Upper lobe of left lung (tissue), 6 donors: Measurements from ENCODE around the gene ZNF70. TPM values are rescaled to one million over a fixed set of nuclear protein-coding genes. Genes with fewer than 3 reads are reported as not detected.

Experiments used
- ATAC-seq, 2 donors: fragments of 200-7000 bp; cut with Tn5 transposase; one replicate each; pipeline ENCODE4 v1.9.1; 2022; ENCODE audit warnings: mild to moderate bottlenecking in 2 of 2, moderate library complexity in 2 of 2; ENCODE audit not compliant: low FRiP score in 2 of 2
- DNase-seq, 2 donors: peaks; one replicate each; pipeline ENCODE4 v3.0.0-alpha.2; 2019 to 2020
- H3K27ac ChIP-seq, 4 donors: fragments of 200-600 bp; sonication (generic); one replicate each; pipeline ENCODE4 v1.5.1; 2016 to 2019
- H3K27me3 ChIP-seq, 4 donors: fragments of 200-600 bp; sonication (generic); one replicate each; pipeline ENCODE4 v1.5.1; 2017 to 2019
- H3K36me3 ChIP-seq, 4 donors: fragments of 200-600 bp; sonication (generic); one replicate each; pipeline ENCODE4 v1.5.1; 2016 to 2019
- H3K4me1 ChIP-seq, 4 donors: fragments of 200-600 bp; sonication (generic); one replicate each; pipeline ENCODE4 v1.5.1; 2018 to 2019
- H3K4me3 ChIP-seq, 4 donors: fragments of 200-600 bp; sonication (generic); one replicate each; pipeline ENCODE4 v1.5.1; 2017 to 2019; ENCODE audit warnings: mild to moderate bottlenecking in 2 of 4, moderate library complexity in 1 of 4
- H3K9me3 ChIP-seq, 4 donors: fragments of 200-600 bp; sonication (generic); one replicate each; pipeline ENCODE4 v1.5.1; 2018 to 2019
- CTCF ChIP-seq, 6 experiments: fragments of 450-650 bp in 4 of 6; fragments of 200-600 bp in 2 of 6; sonication (generic) in 2 of 6; IDR thresholded peaks; one replicate each; pipeline ENCODE4 v1.5.1; 2016 to 2019; ENCODE audit warnings: antibody characterized with exemption in 6 of 6
- EP300 ChIP-seq, 4 donors: sonication (generic); formaldehyde crosslinking; IDR thresholded peaks; one replicate each; pipeline ENCODE4 v1.5.1; 2017; ENCODE audit warnings: antibody characterized with exemption in 4 of 4, control low read depth in 2 of 4
- POLR2A ChIP-seq, 4 donors: fragments of 450-650 bp; IDR thresholded peaks; one replicate each; pipeline ENCODE4 v1.5.1; 2016 to 2017; ENCODE audit warnings: antibody characterized with exemption in 4 of 4, mild to moderate bottlenecking in 2 of 4
- POLR2AphosphoS5 ChIP-seq, 2 donors: sonication (generic); formaldehyde crosslinking; IDR thresholded peaks; one replicate each; pipeline ENCODE4 v1.5.1; 2017; ENCODE audit warnings: antibody characterized with exemption in 2 of 2
- WGBS, 2 donors: methylation state at CpG; one replicate each; pipeline ENCODE4 v1.1.5; 2017 to 2018; 5-methylcytosine and 5-hydroxymethylcytosine counted together
- total RNA-seq, 6 donors: library from RNA; depleted of rRNA in 4 of 6; stranded (reverse); fragments of >200 nt in 4 of 6; gene quantifications; one replicate each; pipeline versions ENCODE4 v1.1.0 to v1.2.1, GENCODE V29; 2016 to 2021
- donor health status: DM: no; HTN: no; CAD: no; lungs with moderate emphysema.
- donor health status: DM: no; HTN: yes; CAD: no; lungs with severe emphysema.

The ZNF70 gene
- total RNA-seq, 6 donors from 2014 or later: 3.0 to 9.4 (median 5.4) TPM

DNA sequence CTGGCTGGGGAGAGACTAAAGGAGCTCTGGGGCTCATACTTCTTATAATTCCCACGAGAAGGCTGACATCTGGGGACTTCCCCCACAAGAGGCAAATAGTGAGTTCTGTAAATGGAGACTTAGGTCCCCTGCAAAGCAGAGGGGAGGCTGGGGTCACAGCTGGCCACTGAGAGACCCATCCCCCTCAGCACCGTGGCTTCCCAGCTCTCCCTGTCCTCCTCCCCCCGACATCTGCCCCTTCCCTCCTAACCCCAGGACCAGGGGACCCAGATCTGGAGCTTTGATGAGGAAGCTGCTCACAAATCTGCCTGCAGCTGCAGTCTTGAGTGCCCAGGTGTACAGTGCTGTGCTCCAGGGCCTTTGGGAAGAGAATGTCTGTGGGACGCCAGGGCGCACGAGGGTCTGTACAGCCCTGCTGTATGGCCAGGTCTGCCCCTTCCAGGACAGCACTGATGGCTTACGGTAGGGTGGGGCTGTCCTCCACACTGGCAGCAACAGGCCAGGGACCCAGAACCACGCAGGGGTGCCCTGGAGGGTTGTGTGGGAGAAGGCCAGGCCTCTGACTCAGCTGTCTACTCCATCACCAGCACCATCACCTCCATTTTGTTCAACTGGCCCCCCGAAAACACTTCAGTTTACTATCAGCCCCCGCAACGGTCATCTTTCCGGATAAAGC is 59.0 kb downstream of the ZNF70 start:
- no peak overlapping the region for H3K27ac ChIP-seq
- H3K36me3 ChIP-seq: peaks cover 7 to 44% (median 29%) of the 10 kb centered on the region in 4 donors
- 88 to 90% methylated on average over 11 to 12 of the region's 12 CpGs for WGBS, 2 donors
- H3K4me3 ChIP-seq: no peak overlapping the region
- DNase-seq (no peak), ATAC-seq (no peak)
- peaks cover 0 to 13% (median 0%) of the 10 kb centered on the region in 4 donors for H3K4me1 ChIP-seq
- H3K27me3 ChIP-seq: no peaks in the 10 kb centered on the region
- TF ChIP-seq POLR2A (IDR thresholded peaks at IDR 0.05): no peak
- no peak for TF ChIP-seq CTCF (IDR thresholded peaks at IDR 0.05)
- no peak for TF ChIP-seq POLR2AphosphoS5 (IDR thresholded peaks at IDR 0.05)
- no peak for TF ChIP-seq EP300 (IDR thresholded peaks at IDR 0.05)
- no peaks in the 10 kb centered on the region for H3K9me3 ChIP-seq

DNA sequence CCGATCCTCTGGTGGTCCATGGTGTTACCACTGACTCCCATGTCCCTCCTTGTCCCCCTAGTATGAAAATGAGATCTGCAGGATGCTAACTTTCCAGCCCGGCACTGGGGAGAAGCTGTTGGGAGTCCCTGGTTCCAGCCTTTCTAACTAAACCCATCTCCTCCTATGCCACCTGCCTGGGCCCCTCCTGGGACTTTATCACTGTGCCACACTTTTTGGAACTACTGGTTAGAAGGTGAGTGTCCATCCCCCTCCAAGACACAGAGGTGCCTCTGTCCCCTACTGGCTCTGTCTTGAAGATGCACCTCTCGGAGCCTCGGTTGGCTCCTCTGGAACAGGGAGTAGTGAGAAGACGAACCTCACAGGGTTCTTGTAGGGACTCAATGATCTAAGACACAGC is 60.2 kb downstream of the ZNF70 start, which contains the start of gene RGL4:
Gene RGL4, plus strand, starts transcription at position 301 of the 400 bp plus-strand sequence. CDS start 1,018 bp downstream, outside the sequence.
- H3K36me3 ChIP-seq: peaks cover 7 to 38% (median 29%) of the 10 kb centered on the region in 4 donors
- no peak within 1 kb of the TSS for H3K4me3 ChIP-seq
- no peaks in the 10 kb centered on the region for H3K9me3 ChIP-seq
- DNase-seq (no peak), ATAC-seq (no peak)
- 95 to 97% methylated on average over 5 of the region's 5 CpGs for WGBS, 2 donors
- TF ChIP-seq EP300 (IDR thresholded peaks at IDR 0.05) (no peak), POLR2A (IDR thresholded peaks at IDR 0.05) (no peak), POLR2AphosphoS5 (IDR thresholded peaks at IDR 0.05) (no peak), CTCF (IDR thresholded peaks at IDR 0.05) (no peak)
- H3K27me3 ChIP-seq: no peaks in the 10 kb centered on the region
- no peak within 1 kb of the TSS for H3K27ac ChIP-seq
- peaks cover 0 to 6% (median 0%) of the 10 kb centered on the region in 4 donors for H3K4me1 ChIP-seq

GRCh38 chr22:23689414-23689813 is 61.5 kb downstream of the ZNF70 start:
- H3K27me3 ChIP-seq: no peaks in the 10 kb centered on the region
- no peak for ATAC-seq
- H3K4me1 ChIP-seq: no peaks in the 10 kb centered on the region
- no peaks in the 10 kb centered on the region for H3K9me3 ChIP-seq
- no peak overlapping the region for H3K27ac ChIP-seq
- DNase-seq: no peak
- no peak overlapping the region for H3K4me3 ChIP-seq
- 89 to 97% methylated on average over 4 to 7 of the region's 7 CpGs for WGBS, 2 donors
- peaks cover 7 to 26% (median 18%) of the 10 kb centered on the region in 4 donors for H3K36me3 ChIP-seq
- TF ChIP-seq EP300 (IDR thresholded peaks at IDR 0.05) (no peak), POLR2AphosphoS5 (IDR thresholded peaks at IDR 0.05) (no peak), CTCF (IDR thresholded peaks at IDR 0.05) (no peak), POLR2A (IDR thresholded peaks at IDR 0.05) (no peak)

Other genes with a start within 250 kb of the ZNF70 start
- gene IGLL1, start 170.8 kb downstream of the ZNF70 start, total RNA-seq: not detected
- 1 to 10 TPM in 1 of 6 donors, under 1 TPM in 4, not detected in 1; 0.30 to 5.8 (median 0.81) TPM for gene DRICH1, start 118.8 kb downstream of the ZNF70 start, total RNA-seq
- gene RGL4, start 60.1 kb downstream of the ZNF70 start, total RNA-seq: 1 to 10 TPM in 4 of 6 donors, under 1 TPM in 1, not detected in 1; 0.67 to 4.0 (median 2.6) TPM
- gene VPREB3, start 3.3 kb upstream of the ZNF70 start, total RNA-seq: under 1 TPM in 2 of 6 donors, not detected in 4; 0.74 to 0.80 TPM
- gene C22orf15, start 11.9 kb upstream of the ZNF70 start, total RNA-seq: 1 to 10 TPM in 5 of 6 donors, under 1 TPM in 1; 0.29 to 7.3 (median 4.6) TPM
- 100 to 1,000 TPM in 1 of 6 donors, 10 to 100 TPM in 4, 1 to 10 TPM in 1; 9.1 to 130 (median 39.0) TPM for gene CHCHD10, start 16.9 kb upstream of the ZNF70 start, total RNA-seq
- gene MMP11, start 21.7 kb upstream of the ZNF70 start, total RNA-seq: 1 to 10 TPM in 2 of 6 donors, under 1 TPM in 1, not detected in 3; 0.57 to 7.7 (median 2.9) TPM
- 10 to 100 TPM; 42.8 to 72.8 (median 57.1) TPM for gene SMARCB1, start 35.9 kb upstream of the ZNF70 start, total RNA-seq
- gene DERL3, start 87.9 kb upstream of the ZNF70 start, total RNA-seq: 10 to 100 TPM in 2 of 6 donors, 1 to 10 TPM in 4; 1.9 to 14.8 (median 5.5) TPM
- gene SLC2A11, start 106.8 kb upstream of the ZNF70 start, total RNA-seq: 10 to 100 TPM in 5 of 6 donors, 1 to 10 TPM in 1; 9.9 to 31.4 (median 16.5) TPM
- 100 to 1,000 TPM in 5 of 6 donors, 10 to 100 TPM in 1; 54.5 to 388 (median 298) TPM for gene MIF, start 143.3 kb upstream of the ZNF70 start, total RNA-seq
- gene GSTT2B, start 210.1 kb upstream of the ZNF70 start, total RNA-seq: 10 to 100 TPM in 1 of 6 donors, 1 to 10 TPM in 5; 1.9 to 19.8 (median 7.5) TPM
- gene DDTL, start 215.8 kb upstream of the ZNF70 start, total RNA-seq: 1 to 10 TPM in 3 of 6 donors, under 1 TPM in 1, not detected in 2; 0.91 to 5.7 (median 2.5) TPM
- gene DDT, start 223.3 kb upstream of the ZNF70 start, total RNA-seq: 100 to 1,000 TPM; 113 to 190 (median 127) TPM
- under 1 TPM in 2 of 6 donors, not detected in 4; 0.29 to 0.88 TPM for gene GSTT2, start 229.0 kb upstream of the ZNF70 start, total RNA-seq